SH-SY5Y (cell line): Measurements from ENCODE around the gene EBF3.

Experiments
- GATA2 ChIP-seq: IDR thresholded peaks from 2 replicates; pipeline ENCODE4 v1.6.1; 2011; ENCODE audit warnings: mild to moderate bottlenecking, low read depth, low read length
- GATA3 ChIP-seq: IDR thresholded peaks from 2 replicates; pipeline ENCODE4 v1.6.1; 2011; ENCODE audit warnings: low read depth, mild to moderate bottlenecking, low read length, moderate library complexity

Gene EBF3

GRCh38 chr10:129977794-129978193 is 13.7 kb upstream of the EBF3 start:
- no peak for TF ChIP-seq GATA2
- TF ChIP-seq GATA3: no peak

GRCh38 chr10:129973674-129974059 is 9.6 kb upstream of the EBF3 start:
- no peak for TF ChIP-seq GATA3
- TF ChIP-seq GATA2: no peak

GRCh38 chr10:129972966-129973673 is 9.0 kb upstream of the EBF3 start:
- TF ChIP-seq GATA2 (no peak), GATA3 (no peak)

GRCh38 chr10:129972145-129972965 is 8.3 kb upstream of the EBF3 start:
- TF ChIP-seq GATA3 (no peak), GATA2 (no peak)

GRCh38 chr10:129971381-129972144 is 7.5 kb upstream of the EBF3 start:
- TF ChIP-seq GATA3: no peak
- TF ChIP-seq GATA2: peak; percentile 43

GRCh38 chr10:129970465-129971364 is 6.6 kb upstream of the EBF3 start:
- TF ChIP-seq GATA3: no peak
- TF ChIP-seq GATA2: no peak

- TF ChIP-seq GATA3: no peak
- TF ChIP-seq GATA2: no peak
These were observed 5.9 kb upstream of the EBF3 start for GRCh38 chr10:129969911-129970464.

- TF ChIP-seq GATA3 (no peak), GATA2 (no peak)
These were observed 5.3 kb upstream of the EBF3 start for GRCh38 chr10:129969184-129969910.

- TF ChIP-seq GATA3 (no peak), GATA2 (no peak)
These were observed 4.7 kb upstream of the EBF3 start for GRCh38 chr10:129968853-129969183.

GRCh38 chr10:129968020-129968852 is 4.2 kb upstream of the EBF3 start:
- TF ChIP-seq GATA3 (no peak), GATA2 (no peak)

- TF ChIP-seq GATA2 (no peak), GATA3 (no peak)
These were observed 3.5 kb upstream of the EBF3 start for GRCh38 chr10:129967579-129968019.
